Testis (tissue), 2 donors: ENCODE measurements around the gene KIAA0232.

Source experiments
- CTCF ChIP-seq, 3 experiments: fragments of 450-650 bp in 2 of 3; fragments of 200-600 bp in 1 of 3; sonication (generic) in 1 of 3; IDR thresholded peaks; one replicate each; pipeline ENCODE4 v1.5.1; 2016 to 2019; ENCODE audit warnings: antibody characterized with exemption in 3 of 3, mild to moderate bottlenecking in 2 of 3, moderate library complexity in 1 of 3
- POLR2A ChIP-seq: fragments of 450-650 bp; IDR thresholded peaks from one replicate; pipeline ENCODE4 v1.6.1; 2017; ENCODE audit warnings: antibody characterized with exemption, mild to moderate bottlenecking, moderate library complexity

- TF ChIP-seq CTCF (IDR thresholded peaks at IDR 0.05) (no peak), POLR2A (no peak)
Measured at GRCh38 chr4:6813725-6814124, 31.2 kb downstream of the KIAA0232 start.
